Occipital lobe (tissue), 2 donors: ENCODE measurements around the gene CBLB. TPM values are rescaled to one million over a fixed set of nuclear protein-coding genes. Genes with fewer than 3 reads are reported as not detected.

Experiments
- DNase-seq: peaks from one replicate; lab custom pipeline; 2025; lab: John Stamatoyannopoulos, UW
- total RNA-seq: library from RNA; depleted of rRNA; stranded (reverse); fragments of >200 nt; gene quantifications from one replicate; pipeline ENCODE4 v1.2.3, GENCODE V29; 2014

CBLB gene
- total RNA-seq = 59.6 TPM

DNA sequence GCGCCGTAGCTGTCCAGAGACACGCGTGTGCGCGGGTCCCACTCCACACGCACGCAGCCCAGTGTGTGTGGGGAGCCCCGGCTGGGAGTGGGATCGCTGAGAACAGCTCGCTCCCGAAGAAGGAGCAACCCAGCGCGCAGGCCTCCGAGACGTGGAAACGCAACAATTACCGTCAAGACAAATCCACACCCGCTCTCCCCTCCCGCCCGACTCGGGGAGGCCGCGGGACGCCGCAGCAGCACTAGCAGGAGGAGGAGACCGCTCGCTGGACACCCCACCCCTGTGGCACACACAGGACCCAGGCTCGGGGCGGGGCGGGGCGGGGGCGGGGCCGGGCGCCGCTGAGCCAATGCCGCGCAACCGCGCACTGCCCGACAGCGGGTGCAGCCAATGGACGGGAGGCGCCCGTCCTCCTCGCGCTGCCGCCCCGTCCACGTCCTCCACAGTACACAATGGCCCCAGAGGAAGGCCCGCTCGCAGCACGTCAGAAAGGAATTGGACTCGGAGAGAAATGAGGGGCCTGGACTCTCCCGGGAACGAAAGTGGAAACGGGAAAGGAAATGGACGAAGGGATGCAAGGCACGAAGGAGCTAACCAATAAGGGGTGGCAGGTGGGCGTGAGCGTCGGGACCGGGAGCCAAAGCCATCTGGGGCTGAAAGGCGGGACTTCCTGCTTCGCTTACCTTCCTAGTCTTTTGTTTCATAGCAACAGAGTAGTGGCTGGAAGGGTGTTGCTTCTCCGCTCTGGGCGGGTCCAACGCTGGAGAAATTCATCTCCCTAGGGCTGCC lies at the start of gene CBLB:
Gene CBLB (minus strand): TSS at position 271 of the 789 bp plus-strand sequence. CDS start 1,435 bp downstream, outside the sequence.
- peak; percentile 96 for DNase-seq

DNA sequence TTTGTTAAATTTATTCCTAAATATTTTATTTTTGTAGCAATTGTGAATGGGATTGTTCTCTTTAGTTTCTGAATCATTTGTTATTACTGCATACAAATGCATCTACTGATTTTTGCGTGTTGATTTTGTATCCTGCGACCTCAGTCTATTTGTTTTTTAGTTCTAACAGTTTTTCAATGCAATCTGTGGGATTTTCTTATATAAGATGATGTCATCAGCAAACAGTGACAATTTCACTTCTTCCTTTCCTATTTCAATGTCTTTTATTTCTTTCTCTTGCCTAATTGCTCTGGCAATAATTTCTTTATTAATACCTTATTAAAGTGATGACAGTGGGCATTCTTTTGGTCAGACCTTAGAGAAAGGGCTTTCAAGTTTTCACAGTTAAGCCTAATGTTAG lies 48.0 kb upstream of the CBLB start:
- DNase-seq = no peak

- no peak for DNase-seq
Observed at GRCh38 chr3:105915524-105915923, 46.7 kb upstream of the CBLB start.

GRCh38 chr3:105913616-105914015 lies 44.8 kb upstream of the CBLB start:
- DNase-seq = no peak

DNA sequence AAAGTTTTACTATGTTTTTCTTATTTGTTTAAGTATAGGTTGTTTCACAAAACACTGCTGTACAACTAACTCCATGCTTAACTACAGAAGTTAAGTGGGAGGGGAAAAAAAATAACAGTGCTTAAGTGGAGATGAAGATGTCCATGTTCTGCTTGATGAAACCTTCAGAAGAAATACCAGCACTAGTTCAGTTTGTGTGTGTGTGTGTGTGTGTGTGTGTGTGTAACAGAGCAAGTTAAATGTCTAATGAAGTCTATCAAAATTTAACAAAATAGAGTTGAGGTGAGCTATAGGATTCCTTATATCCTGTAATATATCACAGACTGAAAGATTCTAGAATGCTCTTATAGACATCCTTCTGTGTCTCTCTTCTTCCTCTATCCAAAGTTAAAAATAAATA lies 44.1 kb upstream of the CBLB start:
- DNase-seq = no peak

- DNase-seq = no peak
Observed at GRCh38 chr3:105911496-105911895, 42.7 kb upstream of the CBLB start.

- no peak for DNase-seq
Observed at GRCh38 chr3:105907777-105908176, 39.0 kb upstream of the CBLB start.

DNA sequence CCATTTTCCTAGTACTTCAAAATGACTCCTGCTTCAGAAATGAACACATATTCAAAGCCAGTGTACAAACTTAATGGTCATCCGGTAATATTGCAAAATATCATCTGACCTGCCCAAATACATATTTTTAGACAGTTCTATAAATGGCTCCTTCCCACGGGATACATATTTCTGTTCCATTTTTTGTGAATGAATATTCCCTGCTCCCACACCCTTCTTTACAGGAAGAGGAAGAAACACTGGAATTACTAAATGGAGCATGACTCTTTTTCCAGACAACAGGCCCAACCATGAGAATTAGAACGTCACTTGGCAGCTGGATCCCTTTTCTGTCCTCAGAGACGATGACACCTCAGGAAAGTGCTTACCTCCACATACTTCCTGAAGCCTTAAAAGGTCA lies 38.0 kb upstream of the CBLB start:
- DNase-seq = no peak

- DNase-seq = no peak
Observed at GRCh38 chr3:105906345-105906744, 37.5 kb upstream of the CBLB start.

- no peak for DNase-seq
Observed at GRCh38 chr3:105905328-105905727, 36.5 kb upstream of the CBLB start.

DNA sequence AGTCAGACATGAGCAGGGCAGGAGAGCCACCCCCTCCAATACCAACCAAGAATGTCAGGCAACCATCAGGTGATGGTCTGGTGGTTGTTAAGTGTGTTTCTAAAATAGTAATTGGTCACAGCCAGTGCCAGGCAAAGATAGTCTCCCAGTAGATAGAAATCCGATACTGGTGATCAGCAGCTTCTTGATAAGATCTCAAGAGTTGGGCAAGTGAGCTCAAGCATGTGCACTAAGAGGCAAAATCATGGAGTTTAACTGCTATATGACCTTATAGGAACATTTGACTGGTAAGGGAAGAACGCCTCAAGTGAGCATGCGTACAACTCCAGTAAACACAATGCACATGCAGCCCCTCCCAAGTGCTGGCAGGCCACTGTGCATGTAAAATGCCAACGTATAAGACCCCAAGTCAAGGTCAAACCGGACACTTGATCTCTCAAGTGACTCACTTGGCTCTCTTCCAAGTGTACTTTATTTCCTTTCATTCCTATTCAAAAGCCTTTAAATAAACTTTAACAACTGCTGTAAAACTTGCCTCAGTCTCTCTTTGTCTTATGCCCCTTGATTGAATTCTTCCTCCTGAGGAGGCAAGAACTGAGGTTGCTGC lies 36.0 kb upstream of the CBLB start:
- no peak for DNase-seq

DNA sequence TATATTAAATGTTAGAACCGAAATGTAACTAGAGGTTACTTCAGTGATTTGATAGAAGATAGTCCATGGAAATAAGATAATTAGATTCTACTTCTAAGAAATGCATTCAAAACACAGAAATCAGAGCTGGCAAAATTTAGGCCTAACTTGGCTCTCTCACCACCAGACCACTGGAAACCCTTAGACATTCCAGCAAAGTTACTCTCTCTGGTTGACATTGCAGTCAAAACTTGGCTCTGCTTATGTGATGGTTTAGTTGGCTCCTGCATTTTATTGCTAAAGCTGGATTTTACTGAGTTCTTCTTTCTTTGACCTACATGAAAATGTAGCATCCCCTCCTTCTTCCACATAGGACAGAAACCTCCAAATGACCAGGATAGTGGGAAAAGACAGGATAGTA lies 35.4 kb upstream of the CBLB start:
- no peak for DNase-seq

DNA sequence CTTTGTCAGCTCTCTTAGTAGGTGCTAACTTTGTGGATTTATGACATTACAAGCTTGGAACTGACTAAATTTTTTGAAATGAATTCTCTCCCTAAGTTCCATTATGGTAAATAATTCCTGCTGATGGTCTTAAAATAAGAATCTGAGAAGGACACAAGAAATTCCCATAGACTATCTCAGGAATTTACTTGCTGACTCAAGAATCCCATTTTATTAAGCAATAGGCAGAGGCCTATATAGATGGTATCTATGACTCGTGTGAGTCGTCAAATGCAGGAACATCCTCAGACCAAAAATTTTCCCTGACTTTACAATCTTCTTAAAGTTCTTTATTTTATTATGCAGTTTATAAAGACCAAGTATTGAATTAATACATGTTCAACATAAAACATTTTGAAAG lies 30.7 kb upstream of the CBLB start:
- no peak for DNase-seq

DNA sequence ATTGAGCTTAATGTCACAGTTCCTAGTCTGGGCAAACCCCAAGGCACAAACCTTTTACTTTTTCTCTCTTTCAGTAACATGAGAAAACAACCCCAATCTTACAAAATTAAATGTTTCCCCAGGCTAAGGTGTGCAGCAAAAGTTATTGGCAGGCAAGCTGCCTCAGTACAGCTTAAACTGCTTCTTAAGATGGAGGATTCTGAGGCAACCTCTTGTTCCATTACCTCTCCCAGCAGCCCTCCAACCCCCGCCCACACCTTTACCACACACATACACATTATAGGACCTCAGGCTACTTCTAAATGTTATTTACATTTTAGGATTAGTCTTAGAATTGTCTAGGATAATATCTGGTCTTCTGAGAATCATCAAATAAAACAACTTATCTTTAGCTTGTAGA lies 22.3 kb upstream of the CBLB start:
- DNase-seq = no peak

- no peak for DNase-seq
Observed at GRCh38 chr3:105888621-105889579, 20.1 kb upstream of the CBLB start.

GRCh38 chr3:105885256-105885655 lies 16.4 kb upstream of the CBLB start:
- DNase-seq = no peak

- no peak for DNase-seq
Observed at GRCh38 chr3:105883798-105884377, 15.1 kb upstream of the CBLB start.

GRCh38 chr3:105880681-105881290 lies 12.0 kb upstream of the CBLB start:
- DNase-seq = no peak

DNA sequence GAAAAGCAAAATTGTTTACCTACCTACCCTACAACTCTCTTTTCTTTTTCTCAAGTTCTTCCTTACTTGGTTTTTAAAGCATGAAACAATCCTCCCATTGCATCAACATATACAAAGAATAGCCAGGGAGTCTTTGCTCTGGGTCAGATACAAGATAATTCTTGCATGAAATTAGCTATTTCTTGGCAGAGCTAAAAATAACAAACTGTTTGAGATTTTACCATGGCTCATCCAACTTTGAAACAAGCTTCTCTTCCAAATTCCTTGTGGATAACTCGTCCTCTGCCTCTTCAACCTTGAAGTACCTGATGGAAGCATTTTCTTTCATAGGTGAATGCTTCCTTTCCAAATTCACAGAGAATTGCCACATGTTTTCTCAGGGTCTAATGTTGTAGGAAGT lies 9.2 kb upstream of the CBLB start:
- DNase-seq = no peak

DNA sequence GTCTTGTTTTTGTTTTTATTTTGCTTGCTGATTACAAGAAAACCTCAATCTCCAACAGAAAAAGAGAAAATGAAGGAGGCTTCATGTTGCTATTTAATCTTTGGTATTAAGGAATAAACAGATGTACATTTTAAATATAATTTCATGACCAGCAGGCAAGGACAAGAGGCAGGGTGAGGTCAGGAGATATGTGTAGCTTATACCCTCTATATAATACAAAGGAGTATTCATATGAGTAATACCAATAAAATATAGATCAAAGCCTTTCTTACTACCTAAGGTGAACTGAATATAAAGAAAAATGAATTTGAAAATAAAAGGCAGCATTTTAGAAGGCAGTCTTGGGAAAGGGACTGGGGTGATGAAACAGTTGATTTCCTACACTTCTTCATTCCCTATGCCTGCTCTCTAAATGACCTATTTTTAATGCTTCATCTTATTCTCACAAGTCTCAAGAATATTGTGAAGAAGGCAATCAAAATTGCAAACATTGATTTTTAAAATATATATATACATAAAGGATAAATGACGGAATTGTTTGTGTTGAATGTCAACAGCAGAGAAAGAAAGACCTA lies 8.6 kb upstream of the CBLB start:
- DNase-seq = no peak

DNA sequence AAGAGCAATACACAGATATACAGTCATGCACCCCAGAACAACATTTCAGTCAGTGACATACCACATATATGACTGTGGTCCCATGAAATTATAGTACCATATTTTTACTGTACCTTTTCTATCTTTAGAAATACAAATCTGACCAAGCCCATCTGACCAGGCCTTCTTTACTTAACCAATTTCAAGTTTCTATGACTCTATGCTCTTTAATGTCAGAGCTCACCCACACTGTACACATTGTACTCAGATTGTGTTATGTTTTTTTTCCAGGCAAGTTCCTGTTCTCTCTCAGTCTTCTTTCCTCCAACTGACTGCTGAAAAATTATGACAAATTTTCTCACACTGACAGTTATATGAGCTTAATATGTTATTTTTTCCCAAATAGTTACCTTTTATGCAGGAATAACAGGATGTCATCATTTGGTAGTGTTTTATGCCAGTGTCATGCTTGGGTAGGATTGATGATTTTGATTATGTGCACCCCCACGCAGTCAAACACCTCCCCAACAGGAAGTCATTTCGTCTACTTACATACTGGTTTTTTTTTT lies 8.0 kb upstream of the CBLB start:
- no peak for DNase-seq
